Stimulated activated CD8-positive, alpha-beta memory T cell treated with anti-CD3 and anti-CD28 coated beads, Interleukin-4, amount 100 ng/mL, for 24 hours (primary cell): ENCODE data around the gene ISX.

Experiments
- DNase-seq: peaks from one replicate; pipeline ENCODE4 v3.0.0-alpha.2; 2020; ENCODE audit warnings: low read depth

The ISX gene

DNA sequence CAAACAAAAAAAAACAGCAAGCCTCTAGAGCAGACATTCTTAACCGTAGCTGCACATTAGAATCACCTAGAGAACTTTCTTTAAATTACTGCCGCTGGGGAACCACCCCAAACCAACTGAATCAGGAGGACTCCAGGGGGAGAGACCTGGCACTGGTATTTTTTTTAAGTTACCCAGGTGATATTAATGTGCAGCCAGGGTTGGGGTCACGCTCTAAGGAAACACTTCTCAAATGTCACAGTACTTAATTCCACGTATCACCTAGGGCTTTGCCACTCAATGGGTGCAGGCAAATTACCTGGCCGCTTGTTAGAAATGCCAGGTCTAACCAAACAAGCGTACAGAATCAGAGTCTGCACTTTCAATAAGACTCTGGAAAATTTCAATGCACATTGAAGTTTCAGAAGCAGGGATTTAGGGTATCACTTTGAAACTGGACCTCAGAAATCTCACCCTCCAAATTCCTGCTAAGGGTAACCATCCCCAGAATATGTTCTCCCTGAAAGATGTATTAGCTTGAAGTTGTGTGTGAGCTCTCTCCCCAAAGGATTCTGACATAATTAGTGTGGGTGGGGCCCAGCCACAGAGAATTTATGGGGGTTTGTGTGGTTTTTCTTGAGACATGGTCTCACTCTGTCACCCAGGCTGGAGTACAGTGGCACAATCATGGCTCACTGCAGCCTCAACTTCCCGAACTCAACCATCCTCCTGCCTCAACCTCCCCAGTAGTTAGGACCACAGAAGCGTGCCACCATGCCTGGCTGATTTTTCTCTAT lies 12.7 kb upstream of the ISX start:
- no peak for DNase-seq

DNA sequence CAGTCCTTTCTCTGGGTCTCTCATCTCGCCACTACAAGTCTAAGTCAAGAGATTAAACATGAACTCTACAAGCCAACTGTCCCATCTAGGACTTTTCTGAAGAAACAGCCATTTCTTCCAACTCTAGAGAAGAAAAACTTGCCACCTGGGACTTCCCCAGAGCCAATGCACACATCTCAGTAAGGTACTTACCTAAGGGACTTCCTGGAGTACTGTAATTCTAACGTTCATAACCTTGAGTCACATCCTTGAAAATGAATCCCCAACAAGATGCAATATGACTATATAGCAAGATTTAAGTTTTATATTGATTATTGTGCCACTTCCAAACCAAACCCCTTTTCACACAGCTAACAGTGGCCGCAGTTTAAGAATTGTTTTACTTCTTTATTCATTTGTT lies 11.9 kb upstream of the ISX start:
- no peak for DNase-seq

DNA sequence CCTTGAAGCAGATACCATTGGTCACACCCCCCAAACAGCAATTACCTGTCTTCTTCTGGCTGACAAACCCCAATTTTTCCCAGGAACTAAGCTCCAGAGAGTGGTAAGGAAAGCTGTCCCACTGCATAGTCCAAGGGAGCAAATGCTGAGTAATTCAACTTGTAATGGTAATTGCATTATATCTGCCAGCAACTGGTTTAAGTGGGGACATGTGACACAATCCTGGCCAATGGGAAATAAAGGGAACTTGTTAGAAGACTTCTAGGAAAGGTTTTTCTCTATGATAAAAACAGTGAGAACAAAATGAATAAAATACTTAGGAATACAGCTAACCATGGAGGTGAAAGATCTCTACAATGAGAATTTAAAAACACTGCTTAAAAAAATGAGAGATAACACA lies 9.5 kb upstream of the ISX start:
- DNase-seq, result no peak

GRCh38 chr22:35057155-35057554 lies 8.8 kb upstream of the ISX start:
- no peak for DNase-seq

DNA sequence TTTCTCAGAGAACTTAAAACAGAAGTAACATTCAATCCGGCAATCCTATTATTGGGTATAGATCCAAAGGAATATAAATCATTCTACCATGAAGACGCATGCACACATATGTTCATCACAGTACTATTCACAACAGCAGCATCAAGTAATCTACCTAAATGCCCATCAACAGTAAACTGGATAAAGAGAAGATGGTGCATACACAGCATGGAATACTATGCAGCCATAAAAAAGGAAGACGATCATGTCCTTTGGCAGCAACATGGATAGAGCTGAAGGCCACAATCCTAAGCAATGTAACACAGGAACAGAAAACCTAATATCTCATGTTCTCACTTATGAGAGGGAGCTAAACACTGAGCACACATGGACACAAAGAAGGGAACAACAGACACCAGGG lies 6.3 kb upstream of the ISX start:
- DNase-seq, result no peak

DNA sequence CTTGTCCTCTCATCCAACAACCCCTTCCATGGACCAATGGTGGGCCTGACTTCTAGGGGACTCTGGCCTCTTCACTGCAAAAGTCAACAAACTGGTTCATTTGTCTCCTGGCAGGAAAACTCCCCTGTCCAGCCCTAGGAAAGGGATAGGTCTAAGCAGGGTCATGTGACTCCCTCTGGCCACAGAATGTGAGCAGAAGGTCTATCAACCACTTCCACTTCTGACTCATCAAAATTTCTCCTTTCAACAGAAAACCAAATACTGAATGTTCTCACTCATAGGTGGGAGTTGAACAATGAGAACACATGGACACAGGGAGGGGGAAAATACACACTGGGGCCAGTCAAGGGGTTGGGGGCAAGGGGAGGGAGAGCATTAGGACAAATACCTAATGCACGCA lies 1.3 kb upstream of the ISX start:
- no peak for DNase-seq

DNA sequence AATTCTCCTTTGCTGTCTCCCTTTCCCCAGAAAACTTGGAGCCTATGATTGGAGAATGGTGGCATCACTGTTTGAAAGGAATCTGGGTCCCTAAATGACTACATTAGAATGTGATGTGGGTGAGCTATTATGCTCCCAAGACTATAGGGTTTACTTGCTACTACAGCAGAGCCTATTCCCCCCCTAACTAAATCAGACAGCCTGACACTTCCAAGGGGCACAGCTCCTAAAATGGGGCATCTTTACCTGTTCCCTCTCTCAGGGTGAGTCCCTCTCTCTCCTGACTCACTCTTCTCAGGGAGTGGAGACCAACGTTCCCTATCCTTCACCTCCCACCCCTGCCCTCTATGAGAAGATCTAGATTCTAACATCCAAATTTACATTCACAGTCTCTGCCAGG lies 775 bp upstream of the ISX start:
- no peak for DNase-seq

DNA sequence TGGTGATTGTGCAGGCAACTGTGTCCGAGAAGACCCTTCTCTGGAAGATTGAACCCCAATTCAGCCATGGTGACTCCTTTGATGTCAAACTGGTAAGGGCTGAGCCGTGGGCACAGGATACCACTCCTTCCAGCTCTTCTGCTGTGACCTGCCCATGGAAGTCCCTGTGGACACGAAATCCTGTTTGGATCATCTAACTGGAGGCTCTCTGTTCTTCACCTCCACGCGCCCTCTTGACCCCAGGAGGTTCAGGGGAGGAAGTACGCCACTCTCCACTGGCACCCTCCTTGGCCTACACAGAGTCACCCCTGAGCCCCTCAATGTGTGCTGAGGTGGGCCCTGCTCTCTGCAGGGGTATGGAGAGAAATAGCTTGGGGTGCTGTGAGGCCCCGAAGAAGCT lies 810 bp downstream of the ISX start:
- no peak for DNase-seq

DNA sequence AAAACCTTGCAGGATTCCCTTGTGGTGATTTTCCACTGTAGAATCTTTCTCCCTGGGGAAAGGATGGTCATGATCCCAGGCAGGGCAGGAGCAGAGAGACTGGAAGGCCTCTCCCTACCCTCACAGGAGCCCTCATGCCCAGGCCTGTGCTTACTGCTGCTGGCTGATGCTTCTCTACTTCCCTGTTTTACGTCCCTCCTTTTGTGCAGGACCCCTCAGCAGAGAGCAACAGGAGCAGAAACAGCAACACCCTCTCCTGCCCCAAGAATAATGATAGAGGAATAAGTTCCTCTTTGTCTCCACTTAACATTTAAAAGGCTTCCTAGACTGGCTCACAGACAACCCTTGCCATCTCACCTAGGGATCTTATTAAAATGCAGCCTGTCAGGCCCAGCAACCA lies 3.6 kb downstream of the ISX start:
- DNase-seq, result no peak

DNA sequence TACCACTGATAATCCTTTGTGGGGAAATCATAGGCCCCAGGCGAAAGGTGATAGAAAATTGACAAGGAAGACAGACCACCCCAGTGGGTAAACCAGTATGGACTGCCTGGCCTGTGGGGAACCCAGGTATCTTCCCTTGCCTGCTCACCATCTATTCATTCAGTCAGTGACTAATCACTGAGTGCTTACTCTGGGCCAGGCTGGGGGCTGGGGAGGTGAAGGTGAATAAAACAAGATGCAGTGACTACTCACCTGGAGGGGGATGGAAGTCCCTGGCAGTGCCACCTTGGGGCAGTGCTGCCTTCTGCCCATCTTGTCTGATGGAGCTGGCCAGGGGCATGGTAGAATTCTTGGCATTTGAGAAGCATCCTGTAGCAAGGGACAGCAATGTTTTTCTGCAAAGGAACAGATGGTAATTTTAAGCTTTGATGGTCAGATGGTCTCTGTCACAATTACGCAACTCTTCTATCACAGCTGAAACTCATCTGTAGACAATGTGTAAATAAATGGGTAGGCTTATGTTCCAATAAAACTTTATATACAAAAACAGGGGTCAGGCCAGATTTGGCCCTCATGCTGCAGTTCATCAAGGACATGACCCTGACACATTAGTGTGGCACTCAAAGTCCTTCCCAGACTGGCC lies 4.6 kb downstream of the ISX start:
- no peak for DNase-seq

GRCh38 chr22:35071784-35072183 lies 5.8 kb downstream of the ISX start:
- no peak for DNase-seq

DNA sequence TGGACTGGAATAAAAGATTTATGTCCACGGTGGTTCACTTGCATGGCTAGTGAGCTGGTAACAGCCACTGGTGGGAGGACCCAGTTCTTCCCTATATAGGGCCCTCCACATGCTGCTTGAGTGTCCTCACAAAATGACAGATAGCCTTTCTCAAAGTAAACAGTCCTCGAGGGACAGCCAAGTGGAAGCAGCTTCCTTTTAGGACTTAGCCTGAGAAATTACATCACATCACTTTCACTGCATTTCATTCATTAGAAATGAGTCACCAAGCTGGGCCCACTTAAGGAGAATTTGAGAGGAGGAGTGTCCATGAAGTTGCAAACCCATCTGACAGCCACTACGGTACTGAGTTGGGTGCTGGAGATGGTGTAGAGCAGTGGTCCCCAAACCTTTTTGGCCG lies 7.0 kb downstream of the ISX start:
- DNase-seq, result no peak

GRCh38 chr22:35074583-35074982 lies 8.6 kb downstream of the ISX start:
- DNase-seq, result no peak

DNA sequence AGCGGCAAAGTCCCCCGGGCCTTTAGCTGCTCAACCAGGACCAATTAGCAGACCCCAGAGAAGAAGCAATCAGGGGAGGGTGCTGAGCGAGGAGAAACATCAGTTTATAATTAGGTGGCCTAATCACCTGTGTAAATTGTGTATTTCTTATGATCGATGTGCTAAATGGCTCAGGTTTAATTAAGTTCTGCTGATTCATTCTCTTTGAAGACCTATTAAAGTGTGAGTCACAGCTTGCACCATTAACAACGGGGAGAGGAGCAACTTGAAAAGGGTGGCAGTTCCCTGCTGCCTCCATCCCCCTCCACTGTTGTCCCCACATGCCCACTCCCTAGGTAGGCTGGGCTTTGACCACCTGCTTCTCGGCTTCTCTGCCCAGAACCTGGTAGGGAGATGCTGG lies 10.7 kb downstream of the ISX start:
- DNase-seq, result no peak

GRCh38 chr22:35085621-35086020 lies 19.7 kb downstream of the ISX start:
- DNase-seq, result no peak

DNA sequence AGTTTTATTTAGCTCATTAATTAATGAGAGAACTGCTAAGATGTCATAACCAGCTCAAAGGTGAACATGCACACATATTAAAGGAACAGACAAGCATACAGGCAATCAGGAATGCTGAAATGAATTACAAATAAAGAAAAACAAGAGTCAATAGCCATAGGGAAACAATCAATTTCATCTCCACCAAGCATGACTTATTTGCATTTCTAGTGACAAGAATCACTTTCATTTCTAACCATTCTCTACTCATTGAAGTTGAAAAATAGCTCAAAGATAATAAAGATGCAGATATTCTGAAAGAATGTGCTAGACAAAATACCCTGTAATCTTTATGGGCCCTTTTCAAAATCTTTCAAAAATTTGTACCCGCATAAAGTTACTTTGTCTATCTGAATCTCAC lies 23.2 kb downstream of the ISX start:
- DNase-seq, result no peak

GRCh38 chr22:35092406-35092805 lies 26.4 kb downstream of the ISX start:
- no peak for DNase-seq

GRCh38 chr22:35098921-35099320 lies 33.0 kb downstream of the ISX start:
- DNase-seq, result no peak

GRCh38 chr22:35099883-35100282 lies 33.9 kb downstream of the ISX start:
- DNase-seq, result no peak

DNA sequence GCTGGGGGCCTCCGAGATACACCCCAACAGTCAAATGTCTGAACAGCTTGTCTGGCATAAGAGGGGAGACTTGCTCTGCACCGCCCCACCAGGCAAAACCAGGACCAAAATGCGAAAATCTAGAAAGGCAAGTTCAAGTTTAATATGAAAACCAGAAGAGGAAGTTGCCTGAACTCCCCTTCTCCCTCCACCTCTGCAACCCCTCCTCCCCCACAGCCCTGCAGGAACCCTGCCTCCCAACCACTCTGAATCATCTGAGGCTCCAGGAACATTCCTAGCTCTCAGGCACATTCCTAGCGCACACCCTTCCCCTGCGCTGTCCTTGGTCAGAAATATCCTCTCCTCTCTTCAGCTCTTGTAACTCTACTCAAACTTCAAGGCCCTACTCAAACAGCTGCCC lies 36.7 kb downstream of the ISX start:
- DNase-seq, result no peak

DNA sequence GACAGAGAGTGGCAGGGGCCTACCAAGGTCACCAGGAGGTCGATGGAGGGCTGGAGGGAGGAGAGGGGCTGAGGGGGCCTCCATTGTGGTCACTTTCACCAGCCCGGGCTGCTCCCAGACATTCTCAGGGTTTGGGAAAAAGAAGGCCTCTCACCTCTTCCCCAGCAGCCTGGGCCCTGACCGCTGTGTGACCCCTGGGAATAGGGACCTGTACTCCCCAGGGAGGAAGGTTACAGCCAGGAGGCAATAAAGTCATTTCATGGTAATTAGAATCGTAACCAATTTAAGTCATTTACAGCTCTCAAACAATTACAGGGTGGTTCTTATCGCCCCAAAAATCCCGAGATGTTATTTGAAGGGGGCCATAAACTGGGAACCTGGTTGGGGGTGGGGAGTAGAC lies 37.8 kb downstream of the ISX start:
- DNase-seq, result no peak

DNA sequence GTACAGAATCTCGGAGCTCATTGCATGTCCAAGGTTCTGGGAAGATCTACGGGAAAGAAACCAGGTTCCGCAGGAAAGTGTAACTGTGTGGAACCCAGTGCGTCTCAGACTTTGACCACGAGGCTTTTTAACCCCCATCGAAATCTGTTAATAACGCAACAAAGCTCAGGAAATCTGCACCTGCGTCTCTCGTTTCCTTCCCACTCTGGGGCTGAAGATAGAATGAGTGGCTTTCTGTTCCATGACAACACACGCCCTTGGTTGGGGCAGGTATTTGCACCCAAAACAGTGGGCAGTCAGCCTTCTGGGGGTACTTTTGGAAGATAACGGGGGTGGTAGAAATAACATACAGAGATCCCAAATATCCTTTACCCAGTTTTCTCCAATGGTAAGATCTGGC lies 38.5 kb downstream of the ISX start:
- DNase-seq, result no peak

- no peak for DNase-seq
Observed at GRCh38 chr22:35109616-35110015, 43.7 kb downstream of the ISX start.

DNA sequence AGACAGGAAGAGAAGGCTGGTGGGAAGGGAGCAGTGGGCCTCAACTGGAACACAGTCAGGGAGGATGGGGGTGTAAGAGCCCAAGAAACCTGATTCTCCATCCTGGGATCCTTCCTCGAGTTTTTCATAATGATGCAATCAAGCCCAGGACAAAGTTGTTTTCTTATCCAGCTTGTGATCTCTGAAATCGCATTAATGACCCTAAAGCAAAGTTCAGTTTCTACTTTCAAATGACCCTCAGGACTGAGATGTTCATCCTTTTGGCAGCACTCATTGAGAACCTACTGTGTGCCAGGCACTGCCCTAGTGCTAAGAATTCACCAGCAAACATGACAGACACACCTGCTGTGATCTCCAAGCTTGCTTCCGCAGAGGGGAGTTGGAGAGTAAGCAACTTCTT lies 45.3 kb downstream of the ISX start:
- DNase-seq, result no peak
